GM23248 (cell line): ENCODE data around the gene LHCGR.
"Not testable (repeated sequence)": the region's sequence is repeated elsewhere in the genome, so short reads cannot be mapped to it uniquely, and the experiment has no call there.

Experiments used
- EZH2 ChIP-seq: fragments of 200-600 bp; sonication (generic); IDR thresholded peaks from 2 replicates; pipeline ENCODE4 v1.6.1; 2018; ENCODE audit warnings: antibody characterized with exemption, mild to moderate bottlenecking; ENCODE audit not compliant: insufficient read depth, poor library complexity, severe bottlenecking
- EZH2phosphoT487 ChIP-seq: fragments of 200-600 bp; sonication (generic); IDR thresholded peaks from 2 replicates; pipeline ENCODE4 v1.6.1; 2018; ENCODE audit warnings: antibody characterized with exemption, moderate library complexity, mild to moderate bottlenecking, low read depth; ENCODE audit not compliant: insufficient read depth

GRCh38 chr2:48703621-48704020 lies 51.9 kb downstream of the LHCGR start:
- TF ChIP-seq EZH2phosphoT487, EZH2: not testable (repeated sequence)
